GM23248 (cell line): ENCODE results near the gene SH3TC2. TPM values are rescaled to one million over a fixed set of nuclear protein-coding genes. Genes with fewer than 3 reads are reported as not detected.
A peak's percentile ranks its signal among the peaks of the same experiment; 100 is the strongest.

ENCODE experiments used
- DNase-seq: peaks from one replicate; pipeline ENCODE4 v3.0.0-alpha.2; 2015
- H2AFZ ChIP-seq: fragments of 200-600 bp; sonication (generic); 2 replicates; pipeline ENCODE4 v1.6.1; 2016; ENCODE audit warnings: antibody characterized with exemption
- H3F3A ChIP-seq: fragments of 200-600 bp; sonication (generic); 2 replicates; pipeline ENCODE4 v1.6.1; 2016; ENCODE audit warnings: mild to moderate bottlenecking, antibody characterized with exemption, mixed run types; ENCODE audit not compliant: insufficient read depth
- H3K27ac ChIP-seq: fragments of 200-600 bp; sonication (generic); 2 replicates; pipeline ENCODE4 v1.5.1; 2016; ENCODE audit warnings: mild to moderate bottlenecking
- H3K27me3 ChIP-seq: fragments of 200-600 bp; sonication (generic); replicated peaks from 2 replicates; pipeline ENCODE4 v1.6.1; 2016; ENCODE audit warnings: mild to moderate bottlenecking; ENCODE audit not compliant: insufficient read depth
- H3K36me3 ChIP-seq: fragments of 200-600 bp; sonication (generic); 2 replicates; pipeline ENCODE4 v1.6.1; 2016; ENCODE audit warnings: low read depth, mild to moderate bottlenecking
- H3K4me1 ChIP-seq: fragments of 200-600 bp; sonication (generic); 2 replicates; pipeline ENCODE4 v1.6.1; 2016; ENCODE audit warnings: mild to moderate bottlenecking; ENCODE audit not compliant: insufficient read depth
- H3K4me2 ChIP-seq: fragments of 200-600 bp; sonication (generic); one replicate; pipeline ENCODE4 v1.6.1; 2016; ENCODE audit warnings: mild to moderate bottlenecking; ENCODE audit not compliant: unreplicated experiment
- H3K4me3 ChIP-seq: fragments of 200-600 bp; sonication (generic); 2 replicates; pipeline ENCODE4 v1.5.1; 2016; ENCODE audit warnings: mild to moderate bottlenecking
- H3K79me2 ChIP-seq: fragments of 200-600 bp; sonication (generic); 2 replicates; pipeline ENCODE4 v1.6.1; 2016; ENCODE audit warnings: mild to moderate bottlenecking; ENCODE audit not compliant: insufficient read depth
- H3K9ac ChIP-seq: fragments of 200-600 bp; sonication (generic); 2 replicates; pipeline ENCODE4 v1.6.1; 2016; ENCODE audit warnings: mild to moderate bottlenecking
- H3K9me2 ChIP-seq: fragments of 200-600 bp; sonication (generic); 2 replicates; pipeline ENCODE4 v1.6.1; 2016; ENCODE audit warnings: mixed run types, mild to moderate bottlenecking, moderate library complexity; ENCODE audit not compliant: insufficient read depth
- H3K9me3 ChIP-seq: fragments of 200-600 bp; sonication (generic); one replicate; pipeline ENCODE4 v1.6.1; 2017; ENCODE audit warnings: low read depth
- H4K20me1 ChIP-seq: fragments of 200-600 bp; sonication (generic); 2 replicates; pipeline ENCODE4 v1.6.0; 2016; ENCODE audit not compliant: insufficient read depth
- EZH2 ChIP-seq: fragments of 200-600 bp; sonication (generic); IDR thresholded peaks from 2 replicates; pipeline ENCODE4 v1.6.1; 2018; ENCODE audit warnings: antibody characterized with exemption, mild to moderate bottlenecking; ENCODE audit not compliant: insufficient read depth, poor library complexity, severe bottlenecking
- EZH2phosphoT487 ChIP-seq: fragments of 200-600 bp; sonication (generic); IDR thresholded peaks from 2 replicates; pipeline ENCODE4 v1.6.1; 2018; ENCODE audit warnings: antibody characterized with exemption, moderate library complexity, mild to moderate bottlenecking, low read depth; ENCODE audit not compliant: insufficient read depth
- WGBS, 2 experiments: methylation state at CpG; one replicate each; pipeline ENCODE4 v1.1.6; 2015 to 2017; ENCODE audit warnings: low lambda C conversion rate in 2 of 2, low coverage in 1 of 2; ENCODE audit errors: missing lambda C conversion rate in 2 of 2; 5-methylcytosine and 5-hydroxymethylcytosine counted together
- in situ Hi-C: fragments of 300-500 bp; cut with MboI; formaldehyde crosslinking; loops from 2 replicates; pipeline ENCODE4 v1.15.0; 2020
- polyA plus RNA-seq: library from polyadenylated mRNA; unstranded; fragments of >200 nt; fragmentation: Nextera tagmentation; extraction: Ambion mirVana; gene quantifications from 2 replicates; pipeline ENCODE4 v1.2.1, GENCODE V29; 2016
- total RNA-seq: library from RNA; depleted of rRNA; stranded (reverse); fragments of >200 nt; shearing (Covaris generic); gene quantifications from 2 replicates; pipeline ENCODE4 v1.2.3, GENCODE V29; 2014; rRNA removed

SH3TC2 gene
- total RNA-seq: 1.1 and 1.5 TPM in 2 replicates
- 0.22 and 0.88 TPM in 2 replicates for polyA plus RNA-seq

- in situ Hi-C loops: no loop called here
- 36 to 46% methylated on average over 9 of the region's 9 CpGs for WGBS, 2 experiments
- H3K9ac ChIP-seq: peak within 1 kb of the TSS; percentile 36; the same call in 1 of the 2 replicates
Measured at GRCh38 chr5:149063017-149063687, at the start of gene SH3TC2. SH3TC2 (minus strand) TSS chr5:149063062; CDS start chr5:149063022, 40 bp downstream.

GRCh38 chr5:149110406-149110805 lies 47.5 kb upstream of the SH3TC2 start:
- H3K27me3 ChIP-seq: no peaks in the 10 kb centered on the region
- H3K9ac ChIP-seq: no peak overlapping the region
- no peak for TF ChIP-seq EZH2
- no peak for TF ChIP-seq EZH2phosphoT487
- H3K9me3 ChIP-seq: no peaks in the 10 kb centered on the region
- WGBS, 2 experiments: 64 to 70% methylated on average over 4 of the region's 4 CpGs
- H3K4me2 ChIP-seq: no peak overlapping the region
- no peaks in the 10 kb centered on the region for H3K36me3 ChIP-seq
- H3K4me1 ChIP-seq: peaks cover 18% of the 10 kb centered on the region
- DNase-seq: peak; percentile 32
- in situ Hi-C loops: loop anchor here (25.0 kb wide), 2 partner anchors 673 to 923 kb away; no protein-coding TSS in a partner anchor
- no peaks in the 10 kb centered on the region for H3K79me2 ChIP-seq
- H3K4me3 ChIP-seq: no peak overlapping the region
- H2AFZ ChIP-seq: no peak overlapping the region
- no peaks in the 10 kb centered on the region for H3K9me2 ChIP-seq
- peaks cover 24% of the 10 kb centered on the region for H3F3A ChIP-seq
- H3K27ac ChIP-seq: no peak overlapping the region
- H4K20me1 ChIP-seq: no peaks in the 10 kb centered on the region

More at GRCh38 chr5:149063017-149063687, at the start of gene SH3TC2:
- peak within 1 kb of the TSS; percentile 63 for H2AFZ ChIP-seq
- no peak within 1 kb of the TSS for H3K4me3 ChIP-seq
- TF ChIP-seq EZH2 (no peak), EZH2phosphoT487 (no peak)
- H3K27ac ChIP-seq: peak within 1 kb of the TSS; percentile 72
- peak within 1 kb of the TSS; percentile 74 for H3K4me2 ChIP-seq
- H3K36me3 ChIP-seq: no peaks in the 10 kb centered on the region
- no peaks in the 10 kb centered on the region for H3K9me3 ChIP-seq
- no peaks in the 10 kb centered on the region for H3K27me3 ChIP-seq
- H3K4me1 ChIP-seq: peaks cover 20% of the 10 kb centered on the region
- H3F3A ChIP-seq: peaks cover 12% of the 10 kb centered on the region
- no peaks in the 10 kb centered on the region for H4K20me1 ChIP-seq
- DNase-seq: peak; percentile 50
- H3K9me2 ChIP-seq: no peaks in the 10 kb centered on the region
- H3K79me2 ChIP-seq: no peaks in the 10 kb centered on the region

GRCh38 chr5:149108651-149109280 lies 45.9 kb upstream of the SH3TC2 start:
- Histone ChIP-seq H4K20me1 (no peaks in the 10 kb centered on the region), H2AFZ (no peak overlapping the region), H3K27me3 (no peaks in the 10 kb centered on the region), H3K9ac (no peak overlapping the region), H3K9me3 (no peaks in the 10 kb centered on the region), H3K4me3 (no peak overlapping the region), H3K9me2 (no peaks in the 10 kb centered on the region), H3K4me1 (peaks cover 9% of the 10 kb centered on the region), H3K4me2 (no peak overlapping the region), H3F3A (peaks cover 15% of the 10 kb centered on the region), H3K27ac (peak overlapping the region; percentile 18), H3K79me2 (no peaks in the 10 kb centered on the region), H3K36me3 (no peaks in the 10 kb centered on the region)
- in situ Hi-C loops: loop anchor here (25.0 kb wide), 2 partner anchors 671 to 921 kb away; no protein-coding TSS in a partner anchor
- TF ChIP-seq EZH2 (no peak), EZH2phosphoT487 (no peak)
- DNase-seq: peak; percentile 65
- 72 to 80% methylated on average over 2 of the region's 2 CpGs for WGBS, 2 experiments

GRCh38 chr5:149100331-149100730 lies 37.5 kb upstream of the SH3TC2 start:
- H3K27ac ChIP-seq: no peak overlapping the region
- no peak for DNase-seq
- no peaks in the 10 kb centered on the region for H3K9me2 ChIP-seq
- H2AFZ ChIP-seq: no peak overlapping the region
- H3K36me3 ChIP-seq: no peaks in the 10 kb centered on the region
- H4K20me1 ChIP-seq: no peaks in the 10 kb centered on the region
- no peaks in the 10 kb centered on the region for H3F3A ChIP-seq
- H3K79me2 ChIP-seq: no peaks in the 10 kb centered on the region
- 0 out of 2 replicates have a peak, but pooled peaks cover 9% of the 10 kb centered on the region for H3K27me3 ChIP-seq
- no peaks in the 10 kb centered on the region for H3K4me1 ChIP-seq
- in situ Hi-C loops: loop anchor here (25.0 kb wide), 2 partner anchors 663 to 913 kb away; no protein-coding TSS in a partner anchor
- no peak overlapping the region for H3K4me3 ChIP-seq
- H3K4me2 ChIP-seq: no peak overlapping the region
- no peak overlapping the region for H3K9ac ChIP-seq
- no peak for TF ChIP-seq EZH2
- TF ChIP-seq EZH2phosphoT487: no peak
- H3K9me3 ChIP-seq: no peaks in the 10 kb centered on the region
